ENCODE measurements around the gene NSMCE1. TPM values are rescaled to one million over a fixed set of nuclear protein-coding genes. Genes with fewer than 3 reads are reported as not detected.

NSMCE1 gene
- total and polyA plus RNA-seq, 2 of the 8 experiments (the other 6 are each of a cell fraction or from before 2014, with no cell fraction given): 8.1 to 16.6 TPM

- no peak for TF ChIP-seq EGR1 (IDR thresholded peaks at IDR 0.05; ENCODE audit: borderline replicate concordance, low read depth, low read length)
- no peak for TF ChIP-seq CBX8 (IDR thresholded peaks at IDR 0.05; ENCODE audit: borderline replicate concordance, low read depth, low read length)
- no peak for TF ChIP-seq RBBP5 (IDR thresholded peaks at IDR 0.05; ENCODE audit: borderline replicate concordance, low read depth, low read length)
- TF ChIP-seq POU5F1 (IDR thresholded peaks at IDR 0.05; ENCODE audit: low read depth, low read length): no peak
These were observed 33.6 kb upstream of the NSMCE1 start (continued) for GRCh38 chr16:27302126-27302525.

Data from H1 (cell line).